H9 (cell line): ENCODE measurements around the gene UGT1A8. TPM values are rescaled to one million over a fixed set of nuclear protein-coding genes. Genes with fewer than 3 reads are reported as not detected.

Experiments
- DNase-seq: peaks from one replicate; pipeline ENCODE4 v3.0.0-alpha.2; 2017
- H2AFZ ChIP-seq: one replicate; pipeline ENCODE4 v1.6.1; 2013; ENCODE audit warnings: mild to moderate bottlenecking, low read length, control low read depth, moderate library complexity
- H2AK5ac ChIP-seq: 2 replicates; pipeline ENCODE4 v1.6.1; 2013; ENCODE audit warnings: low read length, control low read depth, mixed read lengths; ENCODE audit not compliant: insufficient read length
- H2BK120ac ChIP-seq: one replicate; pipeline ENCODE4 v1.6.1; 2013; ENCODE audit warnings: low read depth, mild to moderate bottlenecking, low read length, control low read depth, inconsistent platforms; ENCODE audit not compliant: poor library complexity, severe bottlenecking
- H2BK12ac ChIP-seq: 2 replicates; pipeline ENCODE4 v1.6.1; 2013; ENCODE audit warnings: low read length, control low read depth, mixed read lengths, low read depth; ENCODE audit not compliant: insufficient read length
- H2BK15ac ChIP-seq: 2 replicates; pipeline ENCODE4 v1.6.1; 2013; ENCODE audit warnings: low read depth, low read length, control low read depth
- H2BK20ac ChIP-seq: one replicate; pipeline ENCODE4 v1.6.1; 2013; ENCODE audit warnings: low read depth, mild to moderate bottlenecking, low read length, control low read depth, inconsistent platforms; ENCODE audit not compliant: poor library complexity, severe bottlenecking
- H2BK5ac ChIP-seq: 2 replicates; pipeline ENCODE4 v1.6.1; 2013; ENCODE audit warnings: low read length, control low read depth, mixed read lengths; ENCODE audit not compliant: insufficient read length
- H3K14ac ChIP-seq: 2 replicates; pipeline ENCODE4 v1.6.1; 2013; ENCODE audit warnings: low read length, control low read depth; ENCODE audit not compliant: insufficient read depth
- H3K18ac ChIP-seq: 2 replicates; pipeline ENCODE4 v1.6.1; 2013; ENCODE audit warnings: low read depth, mild to moderate bottlenecking, mixed read lengths, low read length, control low read depth; ENCODE audit not compliant: insufficient read length
- H3K23ac ChIP-seq: 2 replicates; pipeline ENCODE4 v1.6.1; 2013; ENCODE audit warnings: low read length, control low read depth, mixed read lengths, low read depth; ENCODE audit not compliant: insufficient read length
- H3K23me2 ChIP-seq: 2 replicates; pipeline ENCODE4 v1.6.1; 2013; ENCODE audit warnings: low read depth, mild to moderate bottlenecking, mixed read lengths, low read length, control low read depth; ENCODE audit not compliant: insufficient read length, poor library complexity, severe bottlenecking
- H3K27ac ChIP-seq: 2 replicates; pipeline ENCODE4 v1.5.1; 2013; ENCODE audit warnings: low read length, control low read depth, mixed read lengths, low read depth; ENCODE audit not compliant: insufficient read length
- H3K27me3 ChIP-seq: 2 replicates; pipeline ENCODE4 v1.6.1; 2013; ENCODE audit warnings: low read length, control low read depth, inconsistent platforms; ENCODE audit not compliant: insufficient read depth
- H3K4ac ChIP-seq: 2 replicates; pipeline ENCODE4 v1.6.1; 2013; ENCODE audit warnings: low read depth, mild to moderate bottlenecking, control low read depth, inconsistent platforms, low read length, moderate library complexity
- H3K4me1 ChIP-seq: 2 replicates; pipeline ENCODE4 v1.6.1; 2013; ENCODE audit warnings: low read length, control low read depth, inconsistent platforms; ENCODE audit not compliant: insufficient read depth
- H3K4me2 ChIP-seq: 2 replicates; pipeline ENCODE4 v1.6.1; 2013; ENCODE audit warnings: low read length, control low read depth, mixed read lengths; ENCODE audit not compliant: insufficient read length, insufficient read depth
- H3K56ac ChIP-seq: 2 replicates; pipeline ENCODE4 v1.6.1; 2013; ENCODE audit warnings: low read depth, mild to moderate bottlenecking, mixed read lengths, low read length, control low read depth; ENCODE audit not compliant: insufficient read length
- H3K79me1 ChIP-seq: 2 replicates; pipeline ENCODE4 v1.6.1; 2013; ENCODE audit warnings: low read depth, mild to moderate bottlenecking, moderate library complexity, low read length, control low read depth, inconsistent platforms; ENCODE audit not compliant: insufficient read depth, poor library complexity, severe bottlenecking
- H3K79me2 ChIP-seq: 2 replicates; pipeline ENCODE4 v1.6.1; 2013; ENCODE audit warnings: low read length, control low read depth, inconsistent platforms; ENCODE audit not compliant: insufficient read depth
- H3K9ac ChIP-seq: 2 replicates; pipeline ENCODE4 v1.6.1; 2013; ENCODE audit warnings: low read length, control low read depth, mixed read lengths; ENCODE audit not compliant: insufficient read length; ENCODE audit errors: extremely low read depth
- H3K9me3 ChIP-seq: one replicate; pipeline ENCODE4 v1.6.1; 2013; ENCODE audit warnings: low read depth, low read length, inconsistent platforms; ENCODE audit not compliant: control insufficient read depth
- H3T11ph ChIP-seq: one replicate; pipeline ENCODE4 v1.6.1; 2013; ENCODE audit warnings: mild to moderate bottlenecking, low read length, control low read depth, inconsistent platforms
- H4K20me1 ChIP-seq: one replicate; pipeline ENCODE4 v1.6.1; 2013; ENCODE audit not compliant: control insufficient read depth, insufficient read length, insufficient read depth
- H4K5ac ChIP-seq: 2 replicates; pipeline ENCODE4 v1.6.1; 2013; ENCODE audit warnings: low read depth, mild to moderate bottlenecking, mixed read lengths, low read length, control low read depth; ENCODE audit not compliant: insufficient read length
- H4K8ac ChIP-seq: replicated peaks from 2 replicates; pipeline ENCODE4 v1.6.1; 2013; ENCODE audit warnings: low read length, control low read depth, mixed read lengths, low read depth; ENCODE audit not compliant: insufficient read length
- H4K91ac ChIP-seq: 2 replicates; pipeline ENCODE4 v1.6.1; 2013; ENCODE audit warnings: low read depth, mild to moderate bottlenecking, moderate library complexity, mixed read lengths, low read length, control low read depth; ENCODE audit not compliant: insufficient read length
- H3K27ac Mint-ChIP-seq, 3 experiments: 2 replicates in 2 of 3; 3 replicates in 1 of 3; pipeline ENCODE4 v1.8.0; 2020 to 2021; ENCODE audit warnings: mixed read lengths in 3 of 3, mild to moderate bottlenecking in 1 of 3, moderate library complexity in 1 of 3
- H3K27me3 Mint-ChIP-seq: 2 replicates; pipeline ENCODE4 v1.8.0; 2021; ENCODE audit warnings: low read depth, mild to moderate bottlenecking, moderate library complexity, mixed read lengths
- H3K36me3 Mint-ChIP-seq, 3 experiments: 2 replicates in 2 of 3; 3 replicates in 1 of 3; pipeline ENCODE4 v1.8.0; 2020 to 2021; ENCODE audit warnings: low read depth in 3 of 3, mixed read lengths in 3 of 3; ENCODE audit not compliant: insufficient read depth in 1 of 3
- H3K4me1 Mint-ChIP-seq, 2 experiments: 2 replicates each; pipeline ENCODE4 v1.8.0; 2020; ENCODE audit warnings: mixed read lengths in 2 of 2
- H3K4me3 Mint-ChIP-seq, 2 experiments: 2 replicates in 1 of 2; 3 replicates in 1 of 2; pipeline ENCODE4 v1.8.0; 2020 to 2021; ENCODE audit warnings: mild to moderate bottlenecking in 2 of 2, mixed read lengths in 2 of 2, moderate library complexity in 1 of 2
- H3K9me3 Mint-ChIP-seq, 2 experiments: 2 replicates in 1 of 2; 3 replicates in 1 of 2; pipeline ENCODE4 v1.8.0; 2020; ENCODE audit warnings: mild to moderate bottlenecking in 2 of 2, mixed read lengths in 2 of 2, moderate library complexity in 1 of 2
- WGBS: extraction: QIAGEN DNeasy Blood & Tissue Kit; methylation state at CpG from one replicate; pipeline ENCODE4 v1.1.7; 2013; ENCODE audit warnings: missing lambda C conversion rate, low lambda C conversion rate, mixed read lengths; ENCODE audit not compliant: insufficient read length; ENCODE audit errors: extremely low coverage; 5-methylcytosine and 5-hydroxymethylcytosine counted together
- total RNA-seq: library from RNA; stranded (reverse); gene quantifications from 2 replicates; pipeline ENCODE4 v1.2.1, GENCODE V29; 2021
- TF ChIP-seq, protein P1 (sequence below): fragments of 200-600 bp; sonication (generic); conservative IDR thresholded peaks from 3 replicates; pipeline ENCODE4 v1.8.0; 2021; ENCODE audit warnings: antibody characterized with exemption, mild to moderate bottlenecking

UGT1A8 gene
- total RNA-seq, 1 experiment from 2014 or later = not detected

GRCh38 chr2:233705911-233706506 lies 88.6 kb downstream of the UGT1A8 start:
- Histone ChIP-seq H3T11ph (no peak overlapping the region), H3K9ac (no peak overlapping the region), H3K4ac (no peak overlapping the region), H4K20me1 (no peaks in the 10 kb centered on the region), H3K23me2 (peaks cover 5% of the 10 kb centered on the region), H3K4me1 (no peaks in the 10 kb centered on the region), H3K4me2 (no peak overlapping the region), H2BK5ac (no peak overlapping the region), H4K91ac (no peak overlapping the region), H2BK12ac (no peak overlapping the region), H3K79me2 (no peaks in the 10 kb centered on the region), H4K8ac (no peak overlapping the region), H4K5ac (no peak overlapping the region), H3K56ac (no peak overlapping the region), H2BK15ac (no peak overlapping the region), H3K18ac (no peak overlapping the region), H3K9me3 (no peaks in the 10 kb centered on the region), H3K27ac (no peak overlapping the region), H3K23ac (no peak overlapping the region), H3K79me1 (no peaks in the 10 kb centered on the region), H2BK20ac (no peak overlapping the region), H2AFZ (no peak overlapping the region), H2AK5ac (no peak overlapping the region), H2BK120ac (no peak overlapping the region), H3K27me3 (no peaks in the 10 kb centered on the region), H3K14ac (no peak overlapping the region)
- Mint-ChIP-seq H3K27ac (no peak overlapping the region), H3K4me3 (no peak overlapping the region), H3K36me3 (peaks cover 0 to 6% (median 0%) of the 10 kb centered on the region in 3 experiments; a peak in 2 of 7 replicates), H3K4me1 (peaks cover under 1% of the 10 kb centered on the region in 2 experiments), H3K9me3 (peaks cover 4% of the 10 kb centered on the region in 2 experiments; a peak in 3 of 5 replicates), H3K27me3 (peaks cover 2% of the 10 kb centered on the region; the same call in 1 of the 2 replicates)
- no peak for DNase-seq
- WGBS = no CpG with 5 or more reads among the region's 4 CpGs
- TF ChIP-seq, protein P1, sequence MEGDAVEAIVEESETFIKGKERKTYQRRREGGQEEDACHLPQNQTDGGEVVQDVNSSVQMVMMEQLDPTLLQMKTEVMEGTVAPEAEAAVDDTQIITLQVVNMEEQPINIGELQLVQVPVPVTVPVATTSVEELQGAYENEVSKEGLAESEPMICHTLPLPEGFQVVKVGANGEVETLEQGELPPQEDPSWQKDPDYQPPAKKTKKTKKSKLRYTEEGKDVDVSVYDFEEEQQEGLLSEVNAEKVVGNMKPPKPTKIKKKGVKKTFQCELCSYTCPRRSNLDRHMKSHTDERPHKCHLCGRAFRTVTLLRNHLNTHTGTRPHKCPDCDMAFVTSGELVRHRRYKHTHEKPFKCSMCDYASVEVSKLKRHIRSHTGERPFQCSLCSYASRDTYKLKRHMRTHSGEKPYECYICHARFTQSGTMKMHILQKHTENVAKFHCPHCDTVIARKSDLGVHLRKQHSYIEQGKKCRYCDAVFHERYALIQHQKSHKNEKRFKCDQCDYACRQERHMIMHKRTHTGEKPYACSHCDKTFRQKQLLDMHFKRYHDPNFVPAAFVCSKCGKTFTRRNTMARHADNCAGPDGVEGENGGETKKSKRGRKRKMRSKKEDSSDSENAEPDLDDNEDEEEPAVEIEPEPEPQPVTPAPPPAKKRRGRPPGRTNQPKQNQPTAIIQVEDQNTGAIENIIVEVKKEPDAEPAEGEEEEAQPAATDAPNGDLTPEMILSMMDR = no peak
